Measurements from ENCODE around the gene RBM47. TPM values are rescaled to one million over a fixed set of nuclear protein-coding genes. Genes with fewer than 3 reads are reported as not detected.

The RBM47 gene
- total RNA-seq, 2 experiments from 2014 or later: 0.27 to 0.92 TPM

GRCh38 chr4:40612831-40613230, 16.8 kb downstream of the RBM47 start:
- no peaks in the 10 kb centered on the region for H3K36me3 Mint-ChIP-seq (ENCODE audit: low read depth)
- POLR2A ChIA-PET: no interaction called here
- H3K36me3 ChIP-seq (ENCODE audit: insufficient read depth, low read length): no peaks in the 10 kb centered on the region

GRCh38 chr4:40612283-40612682, 17.4 kb downstream of the RBM47 start:
- ATAC-seq (ENCODE audit: poor library complexity) (no peak), DNase-seq (no peak)
- ChIA-PET CTCF (no interaction called here), POLR2A (no interaction called here)
- intact Hi-C loops (cut with DNase I, micrococcal nuclease): no loop called here
- Mint-ChIP-seq H3K27ac (no peak overlapping the region), H3K36me3 (ENCODE audit: low read depth) (no peaks in the 10 kb centered on the region), H3K4me3 (no peak overlapping the region), H3K9me3 (no peaks in the 10 kb centered on the region), H3K27me3 (peaks cover 4% of the 10 kb centered on the region), H3K4me1 (ENCODE audit: low read depth) (peaks cover 15% of the 10 kb centered on the region)
- no peak overlapping the region for H3K4me3 ChIP-seq (ENCODE audit: low read length)
- no peaks in the 10 kb centered on the region for H3K4me1 ChIP-seq (ENCODE audit: insufficient read depth, low read length)
- no peak for TF ChIP-seq CTCF (IDR thresholded peaks at IDR 0.05)
- H3K36me3 ChIP-seq (ENCODE audit: insufficient read depth, low read length): no peaks in the 10 kb centered on the region
- H3K27ac ChIP-seq (ENCODE audit: low read depth in 1 of 2, low read length in 2 of 2): no peak overlapping the region
- no peaks in the 10 kb centered on the region for H3K27me3 ChIP-seq (ENCODE audit: control insufficient read depth in 1 of 2, insufficient read depth in 2 of 2, low read length in 2 of 2)
- H3K9me3 ChIP-seq (ENCODE audit: control insufficient read depth in 1 of 2, insufficient read depth in 1 of 2, low read length in 2 of 2): no peaks in the 10 kb centered on the region

More at GRCh38 chr4:40612831-40613230, 16.8 kb downstream of the RBM47 start:
- Mint-ChIP-seq H3K4me3 (no peak overlapping the region), H3K4me1 (ENCODE audit: low read depth) (peaks cover 15% of the 10 kb centered on the region), H3K27me3 (peaks cover 4% of the 10 kb centered on the region), H3K27ac (no peak overlapping the region), H3K9me3 (no peaks in the 10 kb centered on the region)
- DNase-seq (no peak), ATAC-seq (ENCODE audit: poor library complexity) (no peak)
- Histone ChIP-seq H3K4me3 (ENCODE audit: low read length) (no peak overlapping the region), H3K27me3 (ENCODE audit: control insufficient read depth in 1 of 2, insufficient read depth in 2 of 2, low read length in 2 of 2) (no peaks in the 10 kb centered on the region), H3K9me3 (ENCODE audit: control insufficient read depth in 1 of 2, insufficient read depth in 1 of 2, low read length in 2 of 2) (no peaks in the 10 kb centered on the region), H3K4me1 (ENCODE audit: insufficient read depth, low read length) (no peaks in the 10 kb centered on the region), H3K27ac (ENCODE audit: low read depth in 1 of 2, low read length in 2 of 2) (no peak overlapping the region)
- CTCF ChIA-PET: no interaction called here
- intact Hi-C loops (cut with DNase I, micrococcal nuclease): no loop called here
- TF ChIP-seq CTCF (IDR thresholded peaks at IDR 0.05): no peak

- Mint-ChIP-seq H3K27ac (no peak overlapping the region), H3K27me3 (no peaks in the 10 kb centered on the region), H3K36me3 (ENCODE audit: low read depth) (no peaks in the 10 kb centered on the region), H3K4me3 (no peak overlapping the region), H3K9me3 (no peaks in the 10 kb centered on the region), H3K4me1 (ENCODE audit: low read depth) (peaks cover 5% of the 10 kb centered on the region)
- ATAC-seq (ENCODE audit: poor library complexity) (no peak), DNase-seq (no peak)
- no peak for TF ChIP-seq CTCF (IDR thresholded peaks at IDR 0.05)
- ChIA-PET CTCF (no interaction called here), POLR2A (no interaction called here)
- H3K36me3 ChIP-seq (ENCODE audit: insufficient read depth, low read length): no peaks in the 10 kb centered on the region
- no peak overlapping the region for H3K4me3 ChIP-seq (ENCODE audit: low read length)
- no peaks in the 10 kb centered on the region for H3K9me3 ChIP-seq (ENCODE audit: control insufficient read depth in 1 of 2, insufficient read depth in 1 of 2, low read length in 2 of 2)
- intact Hi-C loops (cut with DNase I, micrococcal nuclease): no loop called here
- H3K27ac ChIP-seq (ENCODE audit: low read depth in 1 of 2, low read length in 2 of 2): no peak overlapping the region
- no peaks in the 10 kb centered on the region for H3K4me1 ChIP-seq (ENCODE audit: insufficient read depth, low read length)
- no peaks in the 10 kb centered on the region for H3K27me3 ChIP-seq (ENCODE audit: control insufficient read depth in 1 of 2, insufficient read depth in 2 of 2, low read length in 2 of 2)
These were observed 21.0 kb downstream of the RBM47 start for GRCh38 chr4:40608628-40609027.

All from CD4-positive, alpha-beta T cell (primary cell).